Fibroblast of lung (primary cell): ENCODE results near the gene ITPK1.

Experiments used
- CTCF ChIP-seq, 2 donors: IDR thresholded peaks in 1 of 2; conservative IDR thresholded peaks in 1 of 2; 1 replicate in 1 of 2; 2 replicates in 1 of 2; pipeline ENCODE4 v1.5.1; 2011 to 2012; ENCODE audit warnings: low read length in 2 of 2, control low read depth in 1 of 2, inconsistent platforms in 1 of 2, low read depth in 1 of 2, mild to moderate bottlenecking in 1 of 2
- EZH2 ChIP-seq: IDR thresholded peaks from 2 replicates; pipeline ENCODE4 v1.5.1; 2012; ENCODE audit warnings: low read length, control low read depth, mild to moderate bottlenecking; ENCODE audit errors: missing control alignments

GRCh38 chr14:92944976-92945375 lies 170.7 kb downstream of the ITPK1 start:
- no peak for TF ChIP-seq CTCF (conservative IDR thresholded peaks at IDR 0.05 in 1 of 2, IDR thresholded peaks at IDR 0.05 in 1 of 2; ENCODE audit: low read depth in 1 of 2, low read length in 2 of 2)
- no peak for TF ChIP-seq EZH2
